IPS-18c (cell line): ENCODE results near the gene FBRSL1.
A peak's percentile ranks its signal among the peaks of the same experiment; 100 is the strongest.
"Not testable (repeated sequence)": the region's sequence is repeated elsewhere in the genome, so short reads cannot be mapped to it uniquely, and the experiment has no call there.

Experiments used
- H3K4me3 ChIP-seq: 2 replicates; pipeline ENCODE4 v1.7.0; 2013; ENCODE audit warnings: low read depth, mild to moderate bottlenecking, low read length, moderate library complexity; ENCODE audit not compliant: insufficient read depth
- H3K9me3 ChIP-seq: one replicate; pipeline ENCODE4 v1.6.1; 2013; ENCODE audit warnings: mild to moderate bottlenecking, low read length, moderate library complexity; ENCODE audit not compliant: control insufficient read depth, insufficient read depth

FBRSL1 gene

DNA sequence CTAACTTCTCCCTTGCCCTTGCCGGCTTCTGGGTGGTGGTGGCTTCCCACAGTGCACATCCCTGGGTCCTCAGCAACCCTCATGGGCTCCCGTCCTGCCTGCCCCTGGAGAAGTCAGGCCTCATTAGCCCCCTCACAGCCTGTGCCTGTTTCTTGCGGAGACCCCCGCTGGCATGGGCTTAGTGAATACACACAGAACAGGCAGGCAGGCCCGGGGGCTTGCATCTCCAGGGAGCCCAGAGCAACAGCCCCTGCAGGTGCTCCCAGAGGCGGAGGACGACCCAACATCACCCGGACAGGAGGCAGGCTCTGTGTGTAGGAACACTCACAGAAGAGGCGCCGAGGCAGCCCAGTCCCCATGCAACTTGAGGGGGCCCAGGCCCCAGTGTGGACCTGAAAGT is 25.1 kb upstream of the FBRSL1 start:
- no peak overlapping the region for H3K4me3 ChIP-seq

DNA sequence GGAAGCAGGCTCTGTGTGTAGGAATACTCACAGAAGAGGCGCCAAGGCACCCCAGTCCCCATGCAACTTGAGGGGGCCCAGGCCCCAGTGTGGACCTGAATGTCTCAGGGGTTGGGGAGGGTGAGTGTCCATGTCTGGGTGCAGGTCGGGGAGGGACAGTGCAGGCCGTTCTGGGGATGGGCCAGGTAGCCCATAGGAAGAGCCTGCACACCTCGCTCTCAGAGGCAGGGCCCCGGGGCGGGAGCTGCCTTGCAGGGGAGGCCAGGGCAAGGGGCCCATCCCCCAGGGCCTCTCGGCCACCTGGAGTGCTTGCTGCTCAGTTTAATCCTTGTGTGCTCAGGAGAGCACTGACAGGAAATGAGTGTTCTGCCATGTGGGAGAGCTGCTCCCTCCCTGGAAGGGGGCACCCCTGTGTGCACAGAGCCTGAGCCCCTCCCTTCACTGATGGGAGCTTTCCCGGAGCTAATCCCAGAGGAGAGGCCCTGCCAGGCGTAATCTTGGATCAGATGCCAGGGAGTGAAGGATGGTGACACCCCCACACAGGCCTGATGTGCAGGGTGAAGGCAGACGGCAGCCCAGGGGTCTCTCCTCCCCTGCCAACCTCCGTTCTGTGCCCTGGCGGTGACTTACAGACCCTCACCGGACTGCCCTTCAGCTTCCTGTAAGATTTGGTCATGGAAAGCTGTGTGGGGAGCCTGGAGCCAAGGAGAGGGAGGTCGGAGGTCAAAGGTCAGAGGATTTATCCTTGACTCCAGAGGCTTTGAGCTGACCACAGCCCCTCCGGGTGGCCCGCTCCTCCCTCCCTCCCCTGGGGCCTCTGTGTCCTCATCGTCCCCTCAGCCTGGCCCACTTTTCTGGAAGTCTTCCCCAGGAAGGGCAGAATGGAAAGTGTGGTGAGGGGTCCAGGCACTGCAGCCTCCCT is 24.4 kb upstream of the FBRSL1 start:
- no peak overlapping the region for H3K4me3 ChIP-seq

More for the DNA sequence above, 25.1 kb upstream of the FBRSL1 start:
- peaks cover 5% of the 10 kb centered on the region for H3K9me3 ChIP-seq

DNA sequence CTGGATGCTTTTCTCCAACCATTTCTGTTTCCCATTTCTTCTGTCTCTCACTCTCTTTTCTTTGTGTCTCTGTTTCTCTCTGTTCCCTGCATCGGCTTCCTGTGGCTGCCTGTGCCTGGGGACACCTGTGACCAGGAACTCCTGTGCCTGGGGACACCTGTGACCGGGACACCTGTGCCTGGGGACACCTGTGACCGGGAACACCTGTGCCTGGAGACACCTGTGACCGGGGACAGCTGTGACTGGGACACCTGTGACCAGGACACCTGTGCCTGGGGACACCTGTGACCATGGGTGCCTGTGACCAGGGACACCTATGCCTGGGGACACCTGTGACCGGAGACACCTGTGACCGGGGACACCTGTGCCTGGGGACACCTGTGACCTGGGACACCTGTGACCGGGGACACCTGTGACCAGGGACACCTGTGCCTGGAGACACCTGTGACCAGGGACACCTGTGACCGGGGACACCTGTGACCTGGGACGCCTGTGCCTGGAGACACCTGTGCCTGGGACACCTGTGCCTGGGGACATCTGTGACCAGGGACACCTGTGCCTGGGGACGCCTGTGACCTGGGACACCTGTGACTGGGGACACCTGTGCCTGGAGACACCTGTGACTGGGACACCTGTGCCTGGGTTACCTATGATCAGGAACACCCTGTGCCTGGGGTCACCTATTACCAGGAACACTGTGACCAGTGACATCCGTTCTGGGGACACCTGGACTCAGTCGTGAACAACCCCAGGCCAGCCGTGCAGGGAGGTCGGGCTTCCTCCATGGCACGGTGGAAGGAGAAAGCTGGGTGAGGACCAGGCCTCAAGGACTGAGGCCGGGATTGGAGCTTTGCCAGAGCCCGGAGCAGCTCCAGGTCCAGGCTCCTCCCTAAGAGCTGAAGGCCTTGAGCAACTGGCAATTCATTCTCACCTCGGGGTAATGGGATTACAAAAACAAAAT is 23.4 kb upstream of the FBRSL1 start:
- Histone ChIP-seq H3K9me3 (peaks cover 2% of the 10 kb centered on the region), H3K4me3 (no peak overlapping the region)

More for the DNA sequence above, 24.4 kb upstream of the FBRSL1 start:
- H3K9me3 ChIP-seq, result peaks cover 5% of the 10 kb centered on the region

DNA sequence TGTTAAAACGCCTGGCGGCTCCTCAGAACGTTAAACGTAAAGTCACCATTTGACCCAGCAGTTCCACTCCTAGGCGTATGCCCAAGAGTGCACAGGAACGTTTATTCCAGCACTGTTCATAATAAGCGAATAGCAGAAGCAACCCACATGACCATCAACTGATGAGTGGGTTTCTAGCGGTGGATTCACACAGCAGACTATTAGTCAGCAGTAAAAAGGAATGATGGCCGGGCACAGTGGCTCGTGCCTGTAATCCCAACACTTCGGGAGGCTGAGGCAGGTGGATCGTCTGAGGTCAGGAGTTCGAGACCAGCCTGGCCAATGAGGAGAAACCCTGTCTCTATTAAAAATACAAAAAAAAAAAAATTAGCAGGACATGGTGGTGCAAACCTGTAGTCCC is 22.4 kb upstream of the FBRSL1 start:
- Histone ChIP-seq H3K9me3 (no peaks in the 10 kb centered on the region), H3K4me3 (no peak overlapping the region)

DNA sequence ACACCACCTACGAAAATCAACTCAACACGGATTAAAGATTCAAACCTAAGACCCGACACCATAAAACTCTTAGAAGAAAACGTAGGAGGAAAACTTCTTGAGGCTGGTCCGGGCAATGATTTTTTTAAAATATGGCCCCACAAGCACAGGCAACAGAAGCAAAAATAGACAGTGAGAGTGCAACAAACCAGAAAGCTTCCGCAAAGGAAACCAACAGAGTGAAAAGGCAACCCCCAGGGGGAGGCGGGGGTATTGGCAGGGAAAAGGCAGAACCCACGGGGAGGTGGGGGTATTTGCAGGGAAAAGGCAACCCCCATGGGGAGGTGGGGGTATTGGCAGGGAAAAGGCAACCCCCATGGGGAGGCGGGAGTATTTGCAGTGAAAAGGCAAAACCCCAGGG is 20.5 kb upstream of the FBRSL1 start:
- Histone ChIP-seq H3K9me3 (no peaks in the 10 kb centered on the region), H3K4me3 (no peak overlapping the region)

DNA sequence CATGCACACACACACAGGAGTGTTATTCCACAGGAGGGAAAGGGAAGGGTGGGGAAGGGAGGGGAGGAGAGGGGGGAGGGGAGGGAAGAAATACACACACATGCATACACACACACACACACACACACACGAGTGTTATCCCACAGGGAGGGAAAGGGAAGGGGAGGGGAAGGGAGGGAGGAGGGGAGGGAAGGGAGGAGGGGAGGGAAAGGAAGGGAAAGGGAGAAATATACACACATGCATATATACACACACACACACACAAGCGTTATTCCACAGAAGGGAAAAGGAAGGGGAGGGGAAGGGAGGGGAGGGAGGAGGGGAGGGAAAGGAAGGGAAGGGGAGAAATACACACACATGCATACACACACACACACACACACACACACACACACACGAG is 19.6 kb upstream of the FBRSL1 start:
- Histone ChIP-seq H3K9me3 (no peaks in the 10 kb centered on the region), H3K4me3 (no peak overlapping the region)

DNA sequence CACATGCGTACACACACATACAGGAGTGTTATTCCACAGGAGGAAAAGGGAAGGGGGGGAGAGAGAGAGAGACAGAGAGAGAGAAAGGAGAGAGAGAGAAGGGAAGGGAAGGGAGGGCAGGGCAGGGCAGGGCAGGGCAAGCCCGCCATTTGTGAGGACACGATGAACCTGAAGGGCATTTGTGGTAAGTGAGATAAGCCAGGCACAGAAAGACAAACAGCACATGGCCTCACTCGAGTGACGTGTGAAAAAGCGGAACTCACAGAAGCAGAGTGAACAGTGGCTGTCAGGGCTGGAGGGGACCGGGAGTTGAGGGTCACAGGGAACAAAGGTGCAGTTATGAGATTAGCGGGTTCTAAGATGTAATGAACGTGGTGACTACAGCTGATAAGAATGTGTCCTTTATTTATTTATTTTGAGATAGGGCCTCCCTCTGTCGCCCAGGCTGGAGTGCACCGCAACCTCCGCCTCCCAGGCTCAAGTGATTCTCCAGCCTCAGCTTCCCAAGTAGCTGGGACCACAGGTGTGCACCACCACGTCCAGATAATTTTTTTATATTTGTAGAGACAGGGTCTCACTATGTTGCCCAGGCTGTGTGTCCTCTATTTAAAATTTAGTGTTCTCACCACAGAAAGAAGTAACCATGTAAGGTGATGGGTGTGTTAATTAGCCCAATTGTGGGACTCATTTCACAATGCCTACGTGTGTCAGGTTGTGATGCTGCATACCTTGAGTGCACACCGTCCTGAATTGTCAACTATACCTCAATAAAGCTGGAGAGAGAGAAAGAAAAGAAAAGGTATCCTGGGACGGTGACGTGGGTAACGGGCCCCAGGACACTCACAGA is 18.7 kb upstream of the FBRSL1 start:
- no peaks in the 10 kb centered on the region for H3K9me3 ChIP-seq
- H3K4me3 ChIP-seq, result no peak overlapping the region

DNA sequence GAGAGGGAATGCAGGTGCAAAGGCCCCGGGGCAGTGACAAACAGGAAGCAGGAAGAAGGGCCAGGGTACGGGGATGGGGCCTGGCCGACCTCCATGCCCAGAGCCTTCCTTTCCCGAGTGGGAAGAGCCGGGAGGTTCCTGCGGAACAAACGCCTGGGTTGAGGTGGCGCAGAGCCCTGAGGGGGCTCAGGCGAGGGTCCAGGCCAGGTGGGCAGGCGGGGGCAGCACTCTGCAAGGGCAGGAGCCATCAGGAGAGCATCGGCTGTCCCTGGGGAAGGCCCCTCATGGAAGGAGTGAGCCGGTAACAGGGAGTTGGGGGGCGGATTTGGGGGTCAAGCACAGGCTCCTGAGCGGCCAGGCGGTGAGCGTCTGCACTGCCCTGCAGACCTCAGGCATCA is 18.1 kb upstream of the FBRSL1 start:
- Histone ChIP-seq H3K4me3 (no peak overlapping the region), H3K9me3 (no peaks in the 10 kb centered on the region)

DNA sequence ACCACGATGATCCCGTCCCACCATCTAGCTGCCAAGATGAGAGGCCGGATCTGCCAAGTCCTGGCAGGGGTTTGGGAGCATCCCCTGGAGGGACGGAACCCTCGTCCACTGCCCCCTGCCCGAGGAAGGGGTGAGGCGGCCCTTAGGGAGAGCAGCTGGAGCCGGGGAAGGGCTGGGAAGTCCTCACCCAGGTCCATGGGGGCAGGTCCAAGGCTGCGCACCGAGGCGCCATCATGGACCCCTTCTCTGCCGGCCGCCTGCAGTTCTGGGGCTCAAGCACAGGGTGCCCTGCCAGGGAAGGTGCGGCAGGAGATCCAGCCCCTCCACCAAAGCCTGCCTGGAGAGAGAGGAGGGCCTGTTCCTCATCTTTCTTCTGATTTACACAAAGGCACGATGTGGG is 17.6 kb upstream of the FBRSL1 start:
- Histone ChIP-seq H3K4me3 (no peak overlapping the region), H3K9me3 (no peaks in the 10 kb centered on the region)

DNA sequence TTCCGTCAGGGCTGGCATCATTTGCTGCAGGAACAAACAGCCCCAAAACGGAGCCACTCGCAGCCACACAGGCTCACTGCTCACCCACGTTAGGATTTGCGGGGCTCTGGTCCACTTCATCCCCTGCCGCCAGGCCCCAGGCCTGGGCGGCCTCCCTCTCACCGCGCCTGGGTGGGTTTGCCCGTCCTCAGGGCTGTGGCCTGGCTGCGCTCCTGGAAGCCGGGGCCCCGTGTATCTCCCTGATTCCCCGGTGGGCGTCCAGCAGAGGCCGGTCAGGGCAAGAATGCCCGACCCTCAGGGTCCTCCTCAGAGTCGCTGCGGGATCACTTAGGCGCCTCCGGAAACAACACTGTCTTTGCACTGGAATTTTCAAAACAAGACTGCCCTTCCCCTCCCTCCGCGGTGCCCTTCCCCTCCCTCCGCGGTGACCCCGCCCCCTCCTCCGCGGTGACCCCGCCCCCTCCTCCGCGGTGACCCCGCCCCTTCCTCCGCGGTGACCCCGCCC is 15.7 kb upstream of the FBRSL1 start:
- no peaks in the 10 kb centered on the region for H3K9me3 ChIP-seq
- peak overlapping the region; percentile 34; the same call in 1 of the 2 replicates for H3K4me3 ChIP-seq

DNA sequence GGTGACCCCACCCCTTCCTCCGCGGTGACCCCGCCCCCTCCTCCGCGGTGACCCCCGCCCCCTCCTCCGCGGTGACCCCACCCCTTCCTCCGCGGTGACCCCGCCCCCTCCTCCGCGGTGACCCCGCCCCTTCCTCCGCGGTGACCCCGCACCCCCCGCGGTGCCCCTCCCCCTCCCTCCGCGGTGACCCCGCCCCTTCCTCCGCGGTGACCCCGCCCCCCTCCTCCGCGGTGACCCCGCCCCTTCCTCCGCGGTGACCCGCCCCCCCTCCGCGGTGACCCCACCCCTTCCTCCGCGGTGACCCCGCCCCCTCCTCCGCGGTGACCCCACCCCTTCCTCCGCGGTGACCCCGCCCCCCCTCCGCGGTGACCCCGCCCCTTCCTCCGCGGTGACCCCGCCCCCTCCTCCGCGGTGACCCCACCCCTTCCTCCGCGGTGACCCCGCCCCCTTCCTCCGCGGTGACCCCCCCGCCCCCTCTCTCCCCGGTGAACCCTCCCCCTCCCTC is 15.1 kb upstream of the FBRSL1 start:
- not testable (repeated sequence) for H3K4me3 ChIP-seq, H3K9me3 ChIP-seq

DNA sequence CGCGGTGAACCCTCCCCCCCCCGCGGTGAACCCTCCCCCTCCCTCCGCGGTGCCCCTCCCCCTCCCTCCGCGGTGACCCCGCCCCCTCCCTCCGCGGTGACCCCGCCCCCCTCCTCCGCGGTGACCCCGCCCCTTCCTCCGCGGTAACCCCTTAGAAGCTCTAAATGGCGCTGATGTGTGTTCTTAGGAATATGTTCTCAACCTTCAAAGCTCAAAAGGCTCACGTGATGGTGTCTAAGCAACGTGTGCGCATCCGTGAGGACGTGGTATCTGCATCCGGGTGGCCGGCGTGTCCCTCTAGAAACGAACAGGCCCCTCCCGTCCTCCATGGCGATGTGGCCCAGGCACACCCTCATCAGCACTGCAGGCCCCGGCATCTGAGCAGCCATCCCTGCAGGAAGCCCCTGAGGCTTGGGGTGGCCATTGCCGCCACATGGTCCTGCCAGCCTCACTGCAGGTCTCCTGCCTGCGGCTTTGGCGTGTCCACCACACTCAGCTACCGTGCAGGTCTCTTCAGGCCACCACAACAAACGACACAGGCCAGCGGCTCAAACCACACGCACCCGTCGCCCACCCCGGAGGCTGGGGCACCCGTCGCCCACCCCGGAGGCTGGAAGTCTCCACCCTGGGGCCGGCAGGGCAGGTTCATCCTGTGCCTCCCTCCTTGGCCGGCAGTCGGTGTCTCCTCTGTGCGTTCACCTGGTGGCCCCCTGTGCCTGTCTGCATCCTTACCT is 14.5 kb upstream of the FBRSL1 start:
- H3K4me3 ChIP-seq, result no peak overlapping the region; the same call in 1 of the 2 replicates
- no peaks in the 10 kb centered on the region for H3K9me3 ChIP-seq

DNA sequence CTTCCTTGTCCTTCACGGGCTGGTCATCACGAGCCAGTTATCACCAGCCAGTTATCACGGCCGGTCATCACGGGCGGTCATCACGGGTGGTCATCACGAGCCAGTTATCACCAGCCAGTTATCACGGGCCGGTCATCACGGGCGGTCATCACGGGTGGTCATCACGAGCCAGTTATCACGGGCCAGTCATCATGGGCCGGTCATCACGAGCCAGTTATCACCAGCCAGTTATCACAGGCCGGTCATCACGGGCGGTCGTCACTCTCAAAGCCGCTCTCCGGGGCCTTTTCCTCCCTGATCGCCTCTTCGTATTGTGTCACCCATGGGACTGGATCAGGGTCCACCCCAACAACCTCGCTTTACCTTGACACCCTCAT is 13.9 kb upstream of the FBRSL1 start:
- H3K4me3 ChIP-seq, result no peak overlapping the region
- no peaks in the 10 kb centered on the region for H3K9me3 ChIP-seq

DNA sequence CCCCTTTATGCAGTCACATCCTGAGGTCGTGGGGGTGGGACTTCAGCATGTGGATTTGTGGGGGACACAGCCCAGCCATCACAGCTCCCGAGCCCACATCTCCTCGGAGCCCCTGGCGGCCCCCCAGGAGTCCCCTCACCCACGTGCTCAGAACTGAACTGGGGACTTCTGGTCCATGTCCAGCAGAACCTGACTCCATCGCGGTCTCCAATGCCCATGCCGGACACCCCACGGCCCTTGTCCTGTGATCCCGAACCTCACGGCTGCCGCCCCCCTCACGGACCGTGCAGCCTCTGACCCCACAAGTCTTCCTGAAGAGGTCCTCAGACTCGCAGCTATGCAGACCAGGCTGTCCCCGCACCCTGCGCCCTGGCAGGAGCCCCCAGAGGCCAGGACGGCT is 13.5 kb upstream of the FBRSL1 start:
- Histone ChIP-seq H3K9me3 (no peaks in the 10 kb centered on the region), H3K4me3 (no peak overlapping the region)

DNA sequence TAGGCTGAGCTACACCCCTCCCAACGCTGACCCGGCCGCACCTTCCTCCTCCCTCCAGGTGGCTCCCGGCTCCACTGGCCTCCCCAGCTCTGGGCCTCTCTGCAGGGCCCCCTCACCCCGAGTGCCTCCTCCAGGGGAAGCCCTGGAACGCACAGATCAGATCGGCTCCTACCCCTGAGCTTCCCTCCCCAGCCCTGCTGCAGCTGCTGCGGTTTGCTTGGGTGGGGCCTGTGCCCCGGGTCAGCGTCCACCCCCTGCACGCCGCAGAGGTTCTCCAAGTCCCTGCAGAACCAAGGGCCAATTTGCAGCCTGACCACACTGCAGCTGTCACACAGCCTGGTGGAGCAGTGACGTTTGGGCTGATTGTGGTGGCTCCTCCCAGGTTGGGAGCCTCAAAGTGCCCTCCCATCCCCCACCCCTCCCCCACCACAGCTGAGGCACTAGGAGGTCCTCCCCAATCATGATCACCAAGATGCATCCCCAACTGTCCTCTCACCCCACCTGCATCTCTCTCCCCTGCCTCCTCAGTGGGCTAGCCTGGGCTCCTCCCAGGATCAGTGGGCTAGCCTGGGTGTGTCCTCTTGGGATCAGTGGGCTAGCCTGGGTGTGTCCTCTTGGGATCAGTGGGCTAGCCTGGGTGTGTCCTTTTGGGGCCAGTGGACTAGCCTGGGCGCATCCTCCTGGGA is 12.8 kb upstream of the FBRSL1 start:
- H3K9me3 ChIP-seq, result no peaks in the 10 kb centered on the region
- no peak overlapping the region for H3K4me3 ChIP-seq
